ENCODE results near the gene NFIA.

GRCh38 chr1:61427510-61427909 is 345.1 kb downstream of the NFIA start:
- TF ChIP-seq CTCF (IDR thresholded peaks at IDR 0.05) (no peak), POLR2A (IDR thresholded peaks at IDR 0.05) (no peak)
